RWPE2 (cell line): ENCODE data around the gene SORL1.

ENCODE experiments used
- ATAC-seq: fragments of 200-7000 bp; cut with Tn5 transposase; 3 replicates; pipeline ENCODE4 v1.9.1; 2021; ENCODE audit warnings: low read depth
- DNase-seq: peaks from one replicate; pipeline ENCODE4 v3.0.0-alpha.2; 2020; ENCODE audit warnings: low spot score
- H3K27ac ChIP-seq: fragments of 450-650 bp; 2 replicates; pipeline ENCODE4 v1.5.1; 2017; ENCODE audit warnings: mild to moderate bottlenecking; ENCODE audit not compliant: poor library complexity, severe bottlenecking
- H3K27me3 ChIP-seq: fragments of 250-450 bp; sonication (Bioruptor Pico); 2 replicates; pipeline ENCODE4 v1.5.1; 2021; ENCODE audit warnings: mild to moderate bottlenecking, moderate library complexity; ENCODE audit not compliant: insufficient read depth, poor library complexity, severe bottlenecking
- H3K36me3 ChIP-seq: fragments of 250-450 bp; sonication (Bioruptor Pico); 2 replicates; pipeline ENCODE4 v1.5.1; 2020; ENCODE audit warnings: low read depth, mild to moderate bottlenecking, moderate library complexity
- H3K4me1 ChIP-seq: fragments of 250-450 bp; sonication (Bioruptor Pico); 2 replicates; pipeline ENCODE4 v1.5.1; 2021; ENCODE audit warnings: mild to moderate bottlenecking, moderate library complexity; ENCODE audit not compliant: insufficient read depth, poor library complexity, severe bottlenecking
- H3K4me3 ChIP-seq: fragments of 250-450 bp; sonication (Bioruptor Pico); 2 replicates; pipeline ENCODE4 v1.5.1; 2021; ENCODE audit warnings: mild to moderate bottlenecking, moderate library complexity; ENCODE audit not compliant: severe bottlenecking
- H3K9me3 ChIP-seq: fragments of 250-450 bp; sonication (Bioruptor Pico); 2 replicates; pipeline ENCODE4 v1.5.1; 2021; ENCODE audit warnings: mild to moderate bottlenecking, moderate library complexity; ENCODE audit not compliant: severe bottlenecking
- TF ChIP-seq, protein P1 (sequence below): fragments of 450-650 bp; IDR thresholded peaks from one replicate; pipeline ENCODE4 v1.5.1; 2017; ENCODE audit warnings: mild to moderate bottlenecking, moderate library complexity; ENCODE audit not compliant: poor library complexity, severe bottlenecking

The SORL1 gene

DNA sequence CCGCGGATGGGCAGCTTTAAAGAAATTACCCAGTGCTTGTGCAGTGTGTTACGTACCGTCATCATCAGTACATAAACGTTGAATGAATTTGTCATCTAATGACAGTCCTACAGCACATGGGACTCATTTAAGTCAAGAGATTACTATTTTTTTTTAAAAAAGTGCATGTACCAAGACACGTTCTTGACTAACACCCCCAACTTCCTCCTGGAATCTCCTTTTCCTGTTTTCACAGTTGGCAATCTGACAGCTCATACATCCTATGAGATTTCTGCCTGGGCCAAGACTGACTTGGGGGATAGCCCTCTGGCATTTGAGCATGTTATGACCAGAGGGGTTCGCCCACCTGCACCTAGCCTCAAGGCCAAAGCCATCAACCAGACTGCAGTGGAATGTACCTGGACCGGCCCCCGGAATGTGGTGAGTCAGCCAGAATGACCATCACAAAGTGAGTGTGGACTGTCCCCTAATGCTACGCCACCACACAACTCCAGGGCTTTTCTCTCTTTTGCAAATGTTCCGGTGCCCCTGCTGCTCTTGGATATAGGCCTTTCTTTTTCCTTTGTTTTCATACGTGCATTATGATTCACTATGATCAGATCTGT lies 162.6 kb downstream of the SORL1 start:
- Histone ChIP-seq H3K9me3 (no peaks in the 10 kb centered on the region), H3K36me3 (peaks cover 18% of the 10 kb centered on the region), H3K27ac (peak overlapping the region; percentile 83), H3K4me1 (peaks cover 13% of the 10 kb centered on the region), H3K27me3 (no peaks in the 10 kb centered on the region), H3K4me3 (no peak overlapping the region)
- TF ChIP-seq, protein P1, sequence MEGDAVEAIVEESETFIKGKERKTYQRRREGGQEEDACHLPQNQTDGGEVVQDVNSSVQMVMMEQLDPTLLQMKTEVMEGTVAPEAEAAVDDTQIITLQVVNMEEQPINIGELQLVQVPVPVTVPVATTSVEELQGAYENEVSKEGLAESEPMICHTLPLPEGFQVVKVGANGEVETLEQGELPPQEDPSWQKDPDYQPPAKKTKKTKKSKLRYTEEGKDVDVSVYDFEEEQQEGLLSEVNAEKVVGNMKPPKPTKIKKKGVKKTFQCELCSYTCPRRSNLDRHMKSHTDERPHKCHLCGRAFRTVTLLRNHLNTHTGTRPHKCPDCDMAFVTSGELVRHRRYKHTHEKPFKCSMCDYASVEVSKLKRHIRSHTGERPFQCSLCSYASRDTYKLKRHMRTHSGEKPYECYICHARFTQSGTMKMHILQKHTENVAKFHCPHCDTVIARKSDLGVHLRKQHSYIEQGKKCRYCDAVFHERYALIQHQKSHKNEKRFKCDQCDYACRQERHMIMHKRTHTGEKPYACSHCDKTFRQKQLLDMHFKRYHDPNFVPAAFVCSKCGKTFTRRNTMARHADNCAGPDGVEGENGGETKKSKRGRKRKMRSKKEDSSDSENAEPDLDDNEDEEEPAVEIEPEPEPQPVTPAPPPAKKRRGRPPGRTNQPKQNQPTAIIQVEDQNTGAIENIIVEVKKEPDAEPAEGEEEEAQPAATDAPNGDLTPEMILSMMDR, result no peak
- peak; percentile 63 for DNase-seq
- peak; percentile 80 for ATAC-seq

DNA sequence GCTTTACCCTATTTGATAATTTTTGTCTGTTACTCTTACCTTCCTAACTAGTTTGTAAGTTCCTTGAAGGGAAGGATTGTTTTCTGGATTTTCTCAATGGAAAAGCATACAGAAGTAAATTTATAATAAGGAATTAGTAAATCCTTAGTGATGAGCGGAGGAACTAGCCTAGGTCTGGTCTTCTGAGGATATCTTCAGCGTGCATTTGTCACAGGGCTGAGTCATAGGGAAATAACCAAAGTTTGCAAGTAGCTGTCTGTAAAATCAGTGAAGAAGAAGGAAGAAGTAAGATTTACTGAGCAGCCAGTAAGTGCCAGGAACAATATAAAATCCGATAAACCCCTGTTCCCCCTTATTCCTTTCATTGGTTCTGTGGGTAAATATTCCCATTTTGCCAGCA lies 163.4 kb downstream of the SORL1 start:
- TF ChIP-seq, protein P1, result no peak
- 0 out of 3 replicates have a peak, but pooled peaks have one; percentile 28 for ATAC-seq
- H3K27ac ChIP-seq, result peak overlapping the region; percentile 83

DNA sequence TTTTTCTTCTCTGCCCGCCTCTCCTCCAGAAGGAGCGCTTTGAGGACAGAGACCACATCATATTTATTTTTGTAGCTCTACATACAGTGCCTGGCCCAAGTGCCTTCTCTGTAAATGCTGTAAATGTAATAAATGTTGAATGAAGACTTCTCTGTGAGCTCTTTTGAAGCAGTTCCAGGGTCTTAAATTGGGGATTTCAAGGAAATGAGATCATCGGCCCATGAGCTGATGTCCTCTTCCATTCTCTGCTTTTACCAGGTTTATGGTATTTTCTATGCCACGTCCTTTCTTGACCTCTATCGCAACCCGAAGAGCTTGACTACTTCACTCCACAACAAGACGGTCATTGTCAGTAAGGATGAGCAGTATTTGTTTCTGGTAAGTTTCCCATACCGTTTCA lies 166.4 kb downstream of the SORL1 start:
- H3K27me3 ChIP-seq, result no peaks in the 10 kb centered on the region
- no peak overlapping the region for H3K27ac ChIP-seq
- peaks cover 13% of the 10 kb centered on the region for H3K4me1 ChIP-seq
- peaks cover 14% of the 10 kb centered on the region for H3K36me3 ChIP-seq
- TF ChIP-seq, protein P1, result no peak
- H3K4me3 ChIP-seq, result no peak overlapping the region
- H3K9me3 ChIP-seq, result no peaks in the 10 kb centered on the region
- DNase-seq (no peak), ATAC-seq (no peak)

More for the DNA sequence above, 163.4 kb downstream of the SORL1 start:
- Histone ChIP-seq H3K4me1 (peaks cover 13% of the 10 kb centered on the region), H3K27me3 (no peaks in the 10 kb centered on the region), H3K9me3 (no peaks in the 10 kb centered on the region), H3K4me3 (no peak overlapping the region), H3K36me3 (peaks cover 22% of the 10 kb centered on the region)
- DNase-seq, result no peak

DNA sequence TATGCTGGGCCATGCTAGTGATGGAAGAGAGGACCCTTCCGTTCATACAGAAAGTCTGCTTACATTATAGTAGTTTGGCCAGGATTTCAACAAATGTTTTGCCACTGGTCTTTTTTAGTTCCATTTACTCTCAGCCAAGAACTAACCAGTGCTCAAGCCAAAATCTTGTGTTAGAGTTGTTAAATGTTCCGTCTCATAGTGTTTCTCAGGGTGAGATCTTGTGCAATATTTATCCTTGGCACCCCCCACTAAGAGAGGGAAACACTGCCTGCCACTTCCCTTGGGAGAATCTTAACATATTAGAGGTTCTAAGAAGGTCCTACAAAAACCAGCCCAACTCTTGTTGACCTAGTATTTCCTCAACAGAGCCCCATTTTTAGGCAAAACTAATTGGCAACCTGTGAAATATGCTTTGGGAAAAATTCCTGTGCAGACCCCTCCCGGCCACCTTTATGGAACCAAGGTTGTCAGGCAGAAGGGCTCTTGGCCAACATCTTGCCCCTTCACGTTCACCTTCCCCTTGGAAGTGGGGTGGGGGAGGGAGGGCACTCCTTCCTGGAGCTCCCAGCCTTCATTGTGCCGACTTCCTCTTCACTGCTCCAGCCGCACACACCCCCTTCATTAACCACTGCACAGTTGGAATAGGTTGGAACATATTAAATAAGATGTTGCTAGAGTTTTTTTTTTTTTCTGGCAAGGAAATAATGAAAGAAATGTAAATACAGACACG lies 173.8 kb downstream of the SORL1 start:
- ATAC-seq (no peak), DNase-seq (no peak)
- Histone ChIP-seq H3K36me3 (no peaks in the 10 kb centered on the region), H3K27ac (no peak overlapping the region), H3K9me3 (no peaks in the 10 kb centered on the region), H3K27me3 (no peaks in the 10 kb centered on the region), H3K4me1 (peaks cover 7% of the 10 kb centered on the region), H3K4me3 (no peak overlapping the region)
- TF ChIP-seq, protein P1, result no peak

DNA sequence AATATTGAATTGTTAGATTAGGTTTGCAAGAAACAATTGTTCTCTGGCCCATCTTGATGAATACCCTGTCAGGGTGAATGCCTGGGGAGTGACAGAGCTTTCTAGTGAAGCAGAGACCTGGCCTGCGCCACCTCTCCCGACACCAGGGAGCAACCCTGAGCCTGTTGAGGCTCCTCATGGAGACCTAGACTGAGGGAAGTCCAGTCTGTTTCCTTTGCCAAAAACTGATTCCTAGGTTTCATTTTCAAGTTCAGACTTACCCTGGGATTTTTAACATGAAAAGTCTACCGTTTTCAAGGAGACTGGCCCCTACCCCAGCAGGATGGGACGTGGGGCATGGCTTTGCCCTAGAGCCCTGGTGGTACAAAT lies 174.4 kb downstream of the SORL1 start:
- Histone ChIP-seq H3K4me3 (no peak overlapping the region), H3K27me3 (no peaks in the 10 kb centered on the region), H3K27ac (no peak overlapping the region), H3K4me1 (peaks cover 7% of the 10 kb centered on the region), H3K36me3 (no peaks in the 10 kb centered on the region), H3K9me3 (no peaks in the 10 kb centered on the region)
- ATAC-seq (no peak), DNase-seq (no peak)
- TF ChIP-seq, protein P1, result no peak
